M059J (cell line): ENCODE measurements around the gene ANO2. TPM values are rescaled to one million over a fixed set of nuclear protein-coding genes. Genes with fewer than 3 reads are reported as not detected.
A peak's percentile ranks its signal among the peaks of the same experiment; 100 is the strongest.

Experiments used
- DNase-seq: peaks from one replicate; pipeline ENCODE4 v3.0.0-alpha.2; 2012; ENCODE audit warnings: low read depth
- total RNA-seq: library from RNA; depleted of rRNA; stranded (reverse); fragments of >200 nt; shearing (Covaris generic); gene quantifications from 2 replicates; pipeline ENCODE4 v1.2.3, GENCODE V29; 2014

Gene ANO2
- total RNA-seq, 1 experiment from 2014 or later = 0.86 TPM

DNA sequence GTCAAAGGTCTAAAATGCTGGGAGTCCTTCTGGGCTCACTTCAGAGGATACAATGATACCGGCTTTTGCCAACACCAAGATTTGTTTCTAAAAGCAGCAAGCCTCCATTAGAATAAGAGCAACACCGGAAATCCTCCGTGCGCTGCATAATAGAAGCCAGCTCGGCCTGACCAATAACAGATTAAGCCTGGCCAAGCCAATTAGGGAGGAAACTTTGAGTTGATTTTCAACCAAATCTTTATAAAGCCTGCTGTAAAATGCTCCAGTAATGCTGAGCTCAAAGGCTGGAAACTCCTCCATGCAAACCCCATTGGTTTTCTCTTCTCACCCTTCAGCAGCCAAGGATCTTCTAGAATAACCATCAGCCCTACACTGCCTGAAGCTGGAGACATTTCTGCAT is 363.0 kb downstream of the ANO2 start:
- no peak for DNase-seq

DNA sequence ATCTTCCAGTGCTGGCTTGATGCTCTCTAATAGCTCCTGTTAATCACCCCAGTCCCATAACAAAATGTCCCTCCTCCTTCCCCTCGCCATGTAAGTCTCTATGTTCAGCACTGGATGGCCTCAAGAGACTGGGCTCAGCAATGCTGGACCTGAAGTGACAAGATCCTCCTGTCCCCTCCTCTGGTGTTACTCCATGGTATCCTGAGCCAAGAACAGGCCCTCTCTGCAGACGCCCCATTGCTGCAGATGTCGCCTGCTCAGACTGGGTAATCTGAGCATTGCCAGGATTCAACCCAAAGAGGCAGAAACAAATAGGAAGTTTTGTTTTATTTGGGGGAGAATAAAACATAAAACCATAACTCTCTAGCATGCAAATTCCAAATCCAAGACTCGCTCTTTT is 363.4 kb downstream of the ANO2 start:
- no peak for DNase-seq

DNA sequence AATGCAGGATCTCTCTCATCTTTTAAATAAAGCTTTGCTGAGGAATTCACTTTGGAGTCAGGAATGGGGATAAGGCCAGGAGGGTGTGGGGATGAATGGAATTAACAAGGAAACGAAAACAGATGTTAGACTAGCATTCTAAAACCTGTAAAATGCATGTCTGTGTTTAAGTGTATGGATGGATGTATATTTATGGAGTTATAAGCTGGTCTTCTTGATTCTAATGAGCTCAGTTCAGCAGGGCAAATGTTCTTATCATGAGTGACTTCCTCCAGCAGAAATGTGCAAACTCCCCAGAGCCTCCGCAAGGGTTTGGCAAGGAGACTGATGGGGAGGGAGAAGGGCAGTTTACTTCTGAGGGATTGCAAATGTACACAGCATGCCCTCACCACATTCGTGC is 364.0 kb downstream of the ANO2 start:
- no peak for DNase-seq

DNA sequence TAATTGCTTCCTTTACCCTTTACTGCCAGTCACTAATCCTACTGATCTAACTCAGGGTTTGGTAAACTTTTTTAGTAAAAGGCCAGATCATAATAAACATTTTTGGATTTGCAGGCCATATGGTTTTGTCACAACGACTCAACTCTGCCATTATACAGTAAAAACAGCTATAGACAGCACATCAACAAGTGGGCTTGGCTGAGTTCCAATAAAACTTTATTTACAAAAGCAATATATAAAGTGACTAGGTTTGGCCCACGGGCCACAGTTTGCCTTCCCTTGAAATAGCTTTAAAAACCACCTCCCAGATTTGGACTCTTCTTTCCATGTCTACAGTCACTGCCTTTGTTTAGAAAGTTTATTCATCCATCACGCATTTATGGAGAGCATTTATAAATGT is 366.3 kb downstream of the ANO2 start:
- no peak for DNase-seq

DNA sequence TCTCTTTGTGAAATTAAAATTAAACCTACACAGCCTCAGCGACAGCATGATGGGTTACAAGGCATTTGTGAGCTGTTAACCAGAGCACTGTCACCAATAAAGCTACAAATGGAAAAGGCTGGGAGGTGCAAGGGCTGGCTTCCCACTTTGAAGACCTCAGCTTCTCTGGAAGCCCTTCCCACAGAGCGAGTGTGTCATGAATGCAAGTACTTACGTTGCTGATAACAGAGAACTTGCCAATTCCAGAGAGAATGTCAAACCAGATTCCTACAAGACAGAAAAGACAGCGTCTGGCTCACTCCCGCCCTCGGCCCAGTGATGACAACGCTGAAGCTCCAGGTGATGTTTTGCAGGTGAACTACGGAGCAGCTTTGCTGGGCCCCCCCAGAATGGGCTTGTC is 367.3 kb downstream of the ANO2 start:
- no peak for DNase-seq

DNA sequence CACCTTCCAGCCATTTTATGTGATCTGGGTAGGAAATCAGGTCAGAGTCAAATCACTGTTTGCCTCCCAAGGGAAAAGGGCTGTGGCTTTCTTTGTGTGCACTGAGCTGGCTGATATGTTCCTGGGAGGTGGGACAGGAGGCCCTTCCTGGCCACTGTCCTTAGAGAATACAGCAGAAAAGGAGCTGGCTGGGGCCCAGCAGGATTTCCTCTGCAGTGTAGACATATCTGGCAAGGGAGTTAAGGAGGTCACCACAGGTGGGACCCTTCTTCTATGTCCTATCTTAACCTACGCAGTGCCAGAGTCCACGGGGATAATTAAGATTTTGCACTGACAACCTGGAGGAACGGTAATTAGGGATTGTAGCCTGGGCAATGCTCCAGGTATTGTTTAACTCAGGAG is 367.8 kb downstream of the ANO2 start:
- no peak for DNase-seq

DNA sequence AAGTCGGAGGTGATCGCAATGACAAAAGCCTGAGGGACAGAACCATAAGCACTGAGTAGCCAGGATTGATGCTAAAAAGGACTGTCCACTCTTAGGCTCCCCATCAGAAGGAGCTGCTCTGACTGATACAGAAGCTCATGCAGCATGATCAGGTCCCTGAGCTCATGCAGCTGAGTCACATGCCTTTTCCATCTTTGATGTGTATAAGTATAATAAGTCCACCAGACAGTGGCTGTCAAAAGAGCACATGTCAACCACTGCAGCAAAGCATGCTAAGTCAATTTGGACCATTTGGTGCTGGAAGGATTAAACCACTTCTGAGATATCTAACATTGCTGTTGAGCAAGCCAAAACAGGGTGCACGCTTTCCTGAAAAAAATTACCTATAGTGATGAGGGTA is 369.1 kb downstream of the ANO2 start:
- no peak for DNase-seq

DNA sequence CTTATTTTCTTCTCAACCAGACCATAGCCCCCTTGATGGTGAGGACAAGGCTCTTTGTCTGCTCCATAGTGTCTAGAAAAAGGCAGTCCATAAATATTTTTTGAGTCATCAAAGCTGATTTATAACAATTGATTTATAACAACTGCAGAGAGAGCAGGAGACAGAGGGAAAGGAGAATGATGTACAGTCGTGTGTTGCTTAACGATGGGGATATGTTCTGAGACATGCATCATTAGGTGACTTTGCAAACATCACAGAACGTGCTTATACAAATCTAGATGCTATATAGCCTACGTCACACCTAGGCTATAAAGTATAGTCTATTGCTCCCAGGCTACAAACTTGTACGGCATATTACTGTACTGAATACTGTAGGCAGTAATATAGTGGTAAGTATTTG is 369.8 kb downstream of the ANO2 start:
- no peak for DNase-seq

DNA sequence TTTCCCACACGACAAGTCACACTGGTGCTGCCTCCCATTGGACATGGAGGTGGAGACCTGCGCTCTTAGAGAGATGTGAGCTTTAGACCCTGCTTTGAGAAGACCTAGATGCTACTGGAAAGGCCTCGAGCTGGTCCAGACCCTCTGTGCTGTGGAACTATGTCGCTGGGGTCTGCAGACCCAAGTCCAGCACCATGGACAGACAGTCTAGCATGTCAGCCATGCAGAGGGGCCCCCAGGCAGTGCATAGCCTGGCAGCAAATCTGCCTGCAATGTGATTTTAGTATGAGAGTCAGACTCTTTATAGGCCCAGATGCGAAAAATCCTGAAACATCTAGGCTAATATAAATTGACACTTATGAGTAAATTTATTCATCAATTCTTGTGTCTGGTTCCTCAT is 371.7 kb downstream of the ANO2 start:
- DNase-seq = no peak

DNA sequence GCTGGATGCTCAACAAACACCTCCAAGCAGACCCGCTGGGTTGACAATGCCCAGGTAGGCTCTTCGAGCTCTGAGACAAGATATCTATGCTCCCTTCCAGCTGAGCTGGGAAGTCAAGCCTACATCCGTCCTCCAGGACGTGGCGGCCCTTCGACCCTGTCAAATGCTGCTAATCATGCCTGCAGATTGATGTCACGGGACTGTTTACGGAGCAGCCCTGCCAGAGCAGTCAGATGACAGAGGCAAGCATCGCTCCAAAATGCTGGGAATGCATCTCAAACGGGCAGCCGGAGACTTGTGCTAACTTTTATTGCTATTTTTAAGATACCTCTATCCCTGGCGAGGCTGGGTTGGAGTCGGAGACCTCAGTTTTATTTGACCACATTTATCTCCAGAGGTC is 373.9 kb downstream of the ANO2 start:
- no peak for DNase-seq

DNA sequence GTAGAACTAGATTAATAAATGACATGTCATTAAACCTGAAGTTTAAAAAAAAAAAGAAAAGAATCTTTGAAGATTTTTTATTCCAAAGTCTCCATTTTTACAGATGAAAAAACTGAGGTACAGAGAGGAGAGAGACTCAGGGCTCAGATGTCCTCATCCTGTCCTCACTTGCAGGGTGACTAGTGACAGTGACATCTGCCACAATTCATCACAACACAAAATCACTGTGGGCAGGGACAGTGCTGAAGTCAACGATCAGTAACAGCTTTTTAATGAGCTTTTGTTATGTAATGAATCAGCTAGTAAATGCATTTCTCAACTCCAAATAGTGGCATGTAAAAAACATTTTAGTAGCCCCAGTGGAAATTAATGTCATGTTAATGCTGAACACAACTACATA is 374.6 kb downstream of the ANO2 start:
- DNase-seq = no peak

DNA sequence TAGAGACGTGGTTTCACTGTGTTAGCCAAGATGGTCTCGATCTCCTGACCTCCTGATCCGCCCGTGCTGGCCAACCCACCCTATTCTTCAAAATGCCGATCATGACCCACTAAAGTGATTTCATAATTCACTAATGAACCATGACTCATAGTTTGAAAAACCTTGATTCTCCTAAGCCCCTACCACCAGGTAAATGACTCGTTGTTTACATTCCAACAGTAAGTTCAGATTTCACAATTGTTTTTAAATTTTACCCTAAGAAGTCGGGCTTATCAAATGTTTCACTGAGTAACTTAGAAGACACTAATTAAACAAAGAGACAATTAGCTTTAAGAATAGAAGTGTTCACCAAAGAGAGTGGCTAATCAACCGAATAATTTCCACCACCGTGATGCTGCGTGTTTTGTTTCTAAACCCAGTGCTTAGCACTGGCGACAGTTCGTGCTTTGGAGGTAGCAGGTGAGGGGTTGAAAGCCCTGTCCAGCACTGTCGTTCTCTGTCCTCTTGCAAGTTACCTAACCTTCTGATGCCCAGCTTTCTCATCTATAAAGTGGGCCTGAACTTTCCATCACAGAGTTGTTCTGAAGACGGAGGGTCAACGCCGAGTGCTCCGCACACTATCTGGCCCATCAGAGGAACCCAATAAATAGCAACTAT is 376.6 kb downstream of the ANO2 start:
- peak; percentile 45 for DNase-seq

DNA sequence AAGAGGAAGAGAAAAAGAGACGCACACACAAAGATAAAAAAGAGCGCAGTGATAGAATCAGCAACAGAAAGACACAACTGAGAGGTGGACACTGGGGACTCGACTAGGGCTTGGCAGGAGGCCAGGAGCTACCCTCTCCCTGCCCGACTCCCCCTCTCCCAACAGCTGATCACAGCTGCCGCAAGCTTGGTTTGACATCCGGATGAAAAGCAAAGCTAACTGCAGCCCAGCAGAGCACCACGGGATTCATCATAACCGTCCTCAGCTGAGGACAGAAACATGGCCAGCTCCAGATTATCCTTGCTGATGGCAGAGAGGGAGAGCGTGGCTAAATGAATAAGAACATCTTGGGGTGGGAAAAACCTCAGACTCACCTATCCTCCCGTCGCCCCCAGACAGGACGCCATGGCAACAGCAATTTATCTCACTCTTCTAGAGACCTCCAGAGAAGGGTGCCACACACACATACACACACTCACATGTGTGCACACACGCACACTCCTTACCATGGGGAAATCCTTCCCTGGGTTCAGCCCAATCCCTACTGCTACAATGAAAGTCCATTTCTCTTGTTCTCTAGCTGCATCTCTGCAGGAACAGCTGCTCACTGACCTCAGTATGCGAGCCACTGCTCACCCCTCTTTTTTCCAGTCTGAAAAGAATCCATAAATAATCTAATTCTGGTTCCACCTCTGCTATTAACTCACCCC is 377.9 kb downstream of the ANO2 start:
- DNase-seq = no peak

DNA sequence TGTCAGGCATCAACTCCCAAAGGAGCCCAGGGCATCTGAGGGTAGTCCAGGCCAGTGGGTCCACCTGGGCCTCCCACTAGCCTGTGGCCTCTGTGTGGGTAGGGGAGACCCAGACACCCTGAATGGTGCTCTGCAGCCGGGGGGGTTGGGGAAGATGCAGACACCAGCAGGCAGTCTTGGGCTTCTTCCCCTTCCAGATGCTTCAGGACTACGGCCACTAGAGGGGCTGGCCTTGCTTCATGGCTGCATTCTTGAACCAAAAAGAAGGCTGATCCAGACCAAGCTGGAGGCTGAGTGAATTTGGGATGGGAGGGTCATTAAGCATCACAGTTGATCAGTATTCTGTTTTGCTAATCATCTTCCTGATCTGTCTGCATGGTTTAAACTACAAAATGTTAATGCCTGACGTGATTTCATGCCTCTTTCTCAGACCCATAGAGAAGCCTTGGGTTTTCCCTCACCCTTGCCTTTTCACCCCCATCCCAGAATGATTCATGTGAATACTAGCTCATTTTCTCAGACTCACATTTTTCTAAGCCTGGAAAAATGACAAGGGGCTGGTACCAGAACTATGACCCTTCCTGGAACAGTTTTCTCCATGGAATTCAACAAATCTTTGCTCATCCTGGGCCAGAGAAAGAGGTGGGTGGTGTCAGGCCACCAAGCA is 379.0 kb downstream of the ANO2 start:
- peak; percentile 79 for DNase-seq

DNA sequence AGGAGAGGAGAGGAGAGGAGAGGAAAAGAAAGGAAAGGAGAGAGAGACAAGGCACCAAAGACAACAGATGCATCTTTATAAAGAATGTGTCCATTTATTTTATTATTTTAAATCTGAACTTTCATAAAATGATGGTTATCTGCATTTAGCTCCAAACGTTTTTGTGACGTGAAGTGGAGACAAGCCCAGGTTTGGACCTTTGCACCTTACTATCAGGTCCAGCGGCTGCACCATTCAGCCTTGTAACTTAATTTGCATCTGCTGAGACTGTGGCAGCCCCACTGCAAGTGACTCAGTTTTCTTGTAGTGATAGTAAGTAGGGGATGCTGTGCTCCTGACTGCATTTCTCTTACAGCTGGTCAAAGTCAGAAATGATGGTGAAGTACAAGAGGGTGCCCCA is 382.5 kb downstream of the ANO2 start:
- DNase-seq = no peak

DNA sequence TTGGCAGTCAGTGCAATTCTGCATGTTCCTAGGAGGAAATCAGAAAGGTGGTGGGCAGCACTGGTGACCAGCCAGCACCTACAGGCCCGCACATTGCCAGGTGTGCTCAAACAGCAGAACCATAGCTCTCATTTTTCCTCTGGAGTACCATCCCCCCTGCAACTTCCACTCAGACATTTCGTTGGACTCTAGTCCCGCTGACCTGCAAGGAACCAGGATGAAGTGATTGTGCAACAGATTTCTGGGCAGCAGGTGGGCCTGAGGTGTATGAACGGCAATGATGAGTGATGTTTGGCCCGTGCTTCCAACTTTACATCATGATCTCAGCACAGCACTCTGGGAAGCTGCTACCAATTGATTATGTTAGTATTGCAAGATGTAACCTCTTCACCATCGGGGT is 383.2 kb downstream of the ANO2 start:
- no peak for DNase-seq

DNA sequence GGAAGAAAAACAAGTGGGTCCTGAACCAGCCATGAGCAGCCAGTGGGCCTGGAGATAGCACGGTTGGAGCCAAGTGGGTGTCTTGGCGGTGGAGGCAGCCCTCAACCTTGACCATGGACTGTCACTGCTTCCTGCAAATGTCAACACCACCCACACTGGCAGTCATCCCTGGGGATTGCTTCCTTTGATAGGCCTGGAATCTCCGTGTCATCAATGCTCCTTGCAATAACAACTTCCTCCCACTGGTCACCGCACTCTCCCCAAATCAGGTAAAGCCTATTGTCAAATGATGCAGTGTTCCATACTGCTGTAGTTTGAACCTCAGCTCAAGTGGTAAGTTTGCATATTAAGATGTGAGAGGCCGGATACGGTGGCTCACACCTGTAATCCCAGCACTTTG is 384.0 kb downstream of the ANO2 start:
- peak; percentile 13 for DNase-seq

DNA sequence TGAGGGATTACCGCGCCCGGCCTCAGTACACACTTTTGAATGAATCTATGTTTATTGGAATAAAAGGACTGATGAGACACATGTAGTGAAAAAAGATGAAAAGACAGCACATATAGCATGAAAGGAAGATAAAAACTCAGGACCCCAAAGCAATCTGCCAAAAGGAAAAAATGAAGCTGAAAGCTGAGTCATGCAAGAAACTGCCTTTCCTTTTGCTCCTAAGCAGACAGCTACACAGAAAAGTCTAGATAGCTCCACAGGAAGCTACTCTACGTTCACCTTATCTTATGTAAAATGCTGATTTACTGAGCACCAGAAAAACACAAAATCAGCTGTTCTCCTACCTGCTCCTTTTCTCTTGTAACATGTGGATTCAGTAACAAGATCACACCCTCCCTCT is 384.8 kb downstream of the ANO2 start:
- no peak for DNase-seq

DNA sequence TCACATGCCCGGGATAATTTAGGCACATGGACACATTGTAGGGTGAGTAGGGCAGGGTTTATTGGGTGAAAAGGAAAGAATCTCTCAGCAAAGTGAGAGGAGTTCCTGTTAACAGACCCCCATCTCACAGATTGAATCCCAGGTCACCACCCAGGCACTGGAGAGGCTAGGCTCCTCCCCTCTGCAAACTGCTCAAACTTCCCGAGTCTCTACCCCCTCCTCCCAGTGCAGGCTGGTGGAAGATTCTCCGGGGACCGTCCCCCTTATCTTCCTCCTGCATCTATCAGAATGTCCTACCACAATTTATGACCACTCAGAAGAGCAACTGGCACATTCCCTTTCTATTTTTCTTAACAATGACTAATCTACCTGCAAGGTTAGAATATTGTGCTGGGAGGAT is 387.2 kb downstream of the ANO2 start:
- peak; percentile 48 for DNase-seq

DNA sequence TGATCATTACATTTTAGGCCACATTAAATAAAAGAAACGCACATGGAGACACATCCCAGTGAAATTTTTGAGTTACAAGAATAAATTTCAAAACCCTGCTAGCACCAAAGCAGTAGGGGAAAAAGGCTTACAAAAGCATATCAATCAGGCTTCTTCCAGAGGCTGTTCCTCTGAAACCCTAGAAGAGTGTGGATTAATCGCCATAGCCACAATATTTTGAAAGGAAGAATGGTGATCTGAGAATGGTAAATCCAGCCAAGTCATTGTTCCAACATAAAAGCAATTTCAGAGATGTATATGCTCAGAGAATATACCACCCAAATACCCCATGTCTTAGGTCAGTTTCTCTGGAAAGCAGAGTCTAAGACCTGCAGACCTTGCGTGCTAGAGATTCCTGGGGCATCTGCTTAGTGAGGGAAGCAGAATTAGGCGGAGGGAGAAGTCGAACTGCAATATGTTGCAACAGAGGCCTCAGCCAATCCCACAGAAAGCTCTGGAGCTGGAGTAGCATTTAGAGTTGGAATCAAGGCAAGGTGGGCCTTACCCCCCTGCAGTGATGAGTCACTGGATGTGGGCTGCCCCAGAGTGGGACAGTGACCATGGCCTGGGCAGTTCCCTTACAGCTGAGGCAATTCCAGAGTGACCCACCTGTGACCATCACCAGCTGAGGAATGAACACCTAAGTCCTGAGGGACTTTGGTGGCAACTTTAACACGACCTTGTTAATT is 387.9 kb downstream of the ANO2 start:
- peak; percentile 9 for DNase-seq

DNA sequence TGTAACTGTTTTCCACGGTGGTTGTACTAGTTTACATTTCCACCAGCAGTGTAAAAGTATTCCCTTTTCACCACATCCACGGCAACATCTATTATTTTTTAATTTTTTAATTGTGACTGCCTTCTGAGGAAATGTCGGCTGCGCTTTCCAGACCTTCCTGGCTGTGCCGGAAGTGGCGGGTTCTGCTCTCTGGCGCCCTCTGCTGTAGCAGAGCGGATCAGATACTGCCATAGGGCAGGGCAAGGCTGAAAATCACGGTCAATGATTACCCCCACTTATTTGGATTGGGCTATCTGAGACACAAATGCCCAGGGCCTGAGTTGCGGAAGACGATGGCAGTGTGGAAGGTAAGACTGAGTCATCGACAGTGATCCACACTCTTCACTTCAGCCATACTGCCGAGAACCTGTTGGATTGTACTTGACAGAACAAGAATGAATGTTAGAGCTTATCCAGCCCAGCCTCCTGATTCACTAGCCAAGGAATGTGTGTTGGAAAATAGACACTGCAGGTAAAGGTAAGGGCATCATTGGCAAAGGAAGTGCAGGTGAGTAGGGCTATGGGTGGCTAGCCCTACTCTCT is 388.9 kb downstream of the ANO2 start:
- no peak for DNase-seq

DNA sequence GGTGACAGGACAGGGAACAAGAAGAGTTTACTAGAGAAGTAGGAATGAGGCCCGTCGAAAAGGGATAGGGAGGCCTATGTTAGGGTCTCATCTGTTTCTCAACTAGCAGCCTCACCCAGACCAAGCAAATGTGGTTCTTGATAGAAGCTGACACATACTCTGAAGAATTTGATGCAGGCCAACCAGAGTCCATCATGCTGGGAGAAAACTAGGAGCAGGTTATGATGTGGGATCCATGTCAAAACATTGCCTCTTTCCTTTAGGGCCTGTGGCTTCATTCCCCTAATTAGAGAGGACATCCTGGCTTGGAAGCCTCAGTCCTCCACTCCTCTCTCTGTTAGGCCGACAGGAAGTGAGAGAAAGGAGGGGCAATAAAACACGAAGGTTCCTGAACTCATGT is 390.3 kb downstream of the ANO2 start:
- peak; percentile 88 for DNase-seq
